Measurements from ENCODE around the gene MYOG.

DNA sequence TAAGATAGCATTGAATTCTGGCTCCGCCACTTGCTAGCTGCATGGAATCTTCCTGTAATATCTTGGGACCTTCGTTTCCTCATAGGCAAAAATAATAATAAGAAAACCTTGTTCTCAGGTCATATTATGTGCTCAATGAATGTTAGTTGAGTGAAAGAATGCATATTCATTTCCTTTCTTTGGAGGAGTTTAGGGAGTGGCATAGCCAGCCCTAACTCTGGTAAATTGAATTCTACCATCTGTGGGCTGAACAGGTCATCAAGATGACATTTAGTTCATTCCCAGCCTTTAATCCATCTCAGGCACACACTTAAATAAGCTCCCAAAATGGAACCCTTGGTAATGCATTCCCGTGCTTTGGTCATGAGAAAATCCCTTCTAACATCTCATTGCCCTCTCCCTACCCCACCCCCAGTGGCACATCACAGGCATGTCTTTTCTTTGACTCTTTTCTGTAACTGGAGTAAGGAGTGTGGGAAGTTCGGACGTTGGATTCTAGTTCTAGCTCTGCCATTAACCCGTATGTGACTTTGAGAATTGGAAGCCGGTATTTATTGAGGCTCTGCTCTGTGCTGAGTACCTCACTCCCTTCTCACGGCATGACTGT lies 13.2 kb upstream of the MYOG start:
- TF ChIP-seq, protein P1, sequence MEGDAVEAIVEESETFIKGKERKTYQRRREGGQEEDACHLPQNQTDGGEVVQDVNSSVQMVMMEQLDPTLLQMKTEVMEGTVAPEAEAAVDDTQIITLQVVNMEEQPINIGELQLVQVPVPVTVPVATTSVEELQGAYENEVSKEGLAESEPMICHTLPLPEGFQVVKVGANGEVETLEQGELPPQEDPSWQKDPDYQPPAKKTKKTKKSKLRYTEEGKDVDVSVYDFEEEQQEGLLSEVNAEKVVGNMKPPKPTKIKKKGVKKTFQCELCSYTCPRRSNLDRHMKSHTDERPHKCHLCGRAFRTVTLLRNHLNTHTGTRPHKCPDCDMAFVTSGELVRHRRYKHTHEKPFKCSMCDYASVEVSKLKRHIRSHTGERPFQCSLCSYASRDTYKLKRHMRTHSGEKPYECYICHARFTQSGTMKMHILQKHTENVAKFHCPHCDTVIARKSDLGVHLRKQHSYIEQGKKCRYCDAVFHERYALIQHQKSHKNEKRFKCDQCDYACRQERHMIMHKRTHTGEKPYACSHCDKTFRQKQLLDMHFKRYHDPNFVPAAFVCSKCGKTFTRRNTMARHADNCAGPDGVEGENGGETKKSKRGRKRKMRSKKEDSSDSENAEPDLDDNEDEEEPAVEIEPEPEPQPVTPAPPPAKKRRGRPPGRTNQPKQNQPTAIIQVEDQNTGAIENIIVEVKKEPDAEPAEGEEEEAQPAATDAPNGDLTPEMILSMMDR (conservative IDR thresholded peaks at IDR 0.05; ENCODE audit: low read length): no peak
- TF ChIP-seq EZH2phosphoT487 (IDR thresholded peaks at IDR 0.05; ENCODE audit: borderline replicate concordance, low read depth, low read length): no peak
